Measurements from ENCODE around the gene PKN3. TPM values are rescaled to one million over a fixed set of nuclear protein-coding genes. Genes with fewer than 3 reads are reported as not detected.

The PKN3 gene
- total and polyA plus RNA-seq, 2 of the 13 experiments (the other 11 are each of a cell fraction or from before 2014, with no cell fraction given) = 10.5 to 13.2 TPM

- BruUV-seq (replicated peaks) = no TSS peak
- Histone ChIP-seq H3K9ac (ENCODE audit: insufficient read depth, low read depth, low read length) (no peak overlapping the region), H3K4me2 (ENCODE audit: low read depth, low read length) (no peak overlapping the region), H3K9me3 (ENCODE audit: low read length) (no peaks in the 10 kb centered on the region), H3K27ac (ENCODE audit: extremely low read length, insufficient read depth, low read length) (no peak overlapping the region), H3K79me2 (ENCODE audit: insufficient read depth, low read length) (no peaks in the 10 kb centered on the region), H4K20me1 (ENCODE audit: insufficient read depth, low read length) (no peaks in the 10 kb centered on the region), H3K27me3 (ENCODE audit: control insufficient read depth in 1 of 2, insufficient read depth in 2 of 2, low read length in 2 of 2) (no peaks in the 10 kb centered on the region), H3K4me3 (replicated peaks in 1 of 3; ENCODE audit: insufficient read depth in 1 of 3, low read depth in 2 of 3, low read length in 3 of 3) (no peak overlapping the region), H3K36me3 (replicated peaks in 1 of 2; ENCODE audit: control insufficient read depth in 1 of 2, insufficient read depth in 2 of 2, low read length in 2 of 2) (no peaks in the 10 kb centered on the region), H2AFZ (ENCODE audit: low read length) (no peak overlapping the region), H3K4me1 (ENCODE audit: insufficient read depth, low read length) (peaks cover 24% of the 10 kb centered on the region)
- in situ Hi-C loops (cut with HindIII; ENCODE audit: extremely low pct_ligation_motif_present, low pct_unique_long_range_greater_than_20kb) (no loop called here), intact Hi-C loops (cut with micrococcal nuclease; ENCODE audit: unreplicated experiment) (loop anchor here (2.0 kb wide), 1 partner anchor 39 kb away; the partner anchor contains the start of gene ZER1)
- TF ChIP-seq ZKSCAN5 (CRISPR knock-in tag; IDR thresholded peaks at IDR 0.05) (no peak), CEBPG (CRISPR knock-in tag; IDR thresholded peaks at IDR 0.05) (no peak), ZMAT3 (CRISPR knock-in tag; conservative IDR thresholded peaks at IDR 0.05) (no peak), ZNF550 (CRISPR knock-in tag; IDR thresholded peaks at IDR 0.05; ENCODE audit: borderline replicate concordance) (no peak), GABPB1 (CRISPR knock-in tag; IDR thresholded peaks at IDR 0.05) (no peak), ISX (CRISPR knock-in tag; conservative IDR thresholded peaks at IDR 0.05) (no peak), ZXDC (CRISPR knock-in tag; IDR thresholded peaks at IDR 0.05) (no peak), PHB2 (IDR thresholded peaks at IDR 0.05; ENCODE audit: partially characterized antibody) (no peak), NFKBIZ (CRISPR knock-in tag; IDR thresholded peaks at IDR 0.05) (no peak), ZNF660 (CRISPR knock-in tag; IDR thresholded peaks at IDR 0.05; ENCODE audit: borderline replicate concordance, low read depth) (no peak), WIZ (CRISPR knock-in tag; IDR thresholded peaks at IDR 0.05) (no peak)
- TF ChIP-seq, protein P1, sequence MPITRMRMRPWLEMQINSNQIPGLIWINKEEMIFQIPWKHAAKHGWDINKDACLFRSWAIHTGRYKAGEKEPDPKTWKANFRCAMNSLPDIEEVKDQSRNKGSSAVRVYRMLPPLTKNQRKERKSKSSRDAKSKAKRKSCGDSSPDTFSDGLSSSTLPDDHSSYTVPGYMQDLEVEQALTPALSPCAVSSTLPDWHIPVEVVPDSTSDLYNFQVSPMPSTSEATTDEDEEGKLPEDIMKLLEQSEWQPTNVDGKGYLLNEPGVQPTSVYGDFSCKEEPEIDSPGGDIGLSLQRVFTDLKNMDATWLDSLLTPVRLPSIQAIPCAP (CRISPR knock-in tag; IDR thresholded peaks at IDR 0.05; ENCODE audit: low read depth) = no peak
- TF ChIP-seq, protein P2, sequence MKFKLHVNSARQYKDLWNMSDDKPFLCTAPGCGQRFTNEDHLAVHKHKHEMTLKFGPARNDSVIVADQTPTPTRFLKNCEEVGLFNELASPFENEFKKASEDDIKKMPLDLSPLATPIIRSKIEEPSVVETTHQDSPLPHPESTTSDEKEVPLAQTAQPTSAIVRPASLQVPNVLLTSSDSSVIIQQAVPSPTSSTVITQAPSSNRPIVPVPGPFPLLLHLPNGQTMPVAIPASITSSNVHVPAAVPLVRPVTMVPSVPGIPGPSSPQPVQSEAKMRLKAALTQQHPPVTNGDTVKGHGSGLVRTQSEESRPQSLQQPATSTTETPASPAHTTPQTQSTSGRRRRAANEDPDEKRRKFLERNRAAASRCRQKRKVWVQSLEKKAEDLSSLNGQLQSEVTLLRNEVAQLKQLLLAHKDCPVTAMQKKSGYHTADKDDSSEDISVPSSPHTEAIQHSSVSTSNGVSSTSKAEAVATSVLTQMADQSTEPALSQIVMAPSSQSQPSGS (CRISPR knock-in tag; IDR thresholded peaks at IDR 0.05) = no peak
- TF ChIP-seq, protein P3, sequence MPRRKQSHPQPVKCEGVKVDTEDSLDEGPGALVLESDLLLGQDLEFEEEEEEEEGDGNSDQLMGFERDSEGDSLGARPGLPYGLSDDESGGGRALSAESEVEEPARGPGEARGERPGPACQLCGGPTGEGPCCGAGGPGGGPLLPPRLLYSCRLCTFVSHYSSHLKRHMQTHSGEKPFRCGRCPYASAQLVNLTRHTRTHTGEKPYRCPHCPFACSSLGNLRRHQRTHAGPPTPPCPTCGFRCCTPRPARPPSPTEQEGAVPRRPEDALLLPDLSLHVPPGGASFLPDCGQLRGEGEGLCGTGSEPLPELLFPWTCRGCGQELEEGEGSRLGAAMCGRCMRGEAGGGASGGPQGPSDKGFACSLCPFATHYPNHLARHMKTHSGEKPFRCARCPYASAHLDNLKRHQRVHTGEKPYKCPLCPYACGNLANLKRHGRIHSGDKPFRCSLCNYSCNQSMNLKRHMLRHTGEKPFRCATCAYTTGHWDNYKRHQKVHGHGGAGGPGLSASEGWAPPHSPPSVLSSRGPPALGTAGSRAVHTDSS (CRISPR knock-in tag; conservative IDR thresholded peaks at IDR 0.05) = no peak
- ChIA-PET POLR2A (no interaction called here), CTCF (ENCODE audit: low intra/inter-chr PET ratio, low total read pairs) (interaction anchor here (1.5 kb wide), 1 partner anchor 196 kb away, joined by 4 read pairs; no protein-coding TSS in a partner anchor)
- DNase-seq (ENCODE audit: low spot score) (no peak), ATAC-seq (no peak), FAIRE-seq (no peak)
- WGBS (ENCODE audit: low lambda C conversion rate) = 75% methylated on average over 6 of the region's 9 CpGs
Measured at GRCh38 chr9:128731691-128732090, 29.4 kb downstream of the PKN3 start.
